WI38 (cell line): ENCODE results near the gene CCDC188.
A peak's percentile ranks its signal among the peaks of the same experiment; 100 is the strongest.

Source experiments
- H3K4me3 ChIP-seq: 2 replicates; pipeline ENCODE4 v1.5.1; 2011; ENCODE audit warnings: low read depth, mild to moderate bottlenecking, control low read depth, low read length
- CTCF ChIP-seq: IDR thresholded peaks from 2 replicates; pipeline ENCODE4 v1.5.1; 2012; ENCODE audit warnings: low read depth, mild to moderate bottlenecking, control low read depth, low read length

Gene CCDC188

GRCh38 chr22:20135265-20135664 is 15.6 kb downstream of the CCDC188 start:
- H3K4me3 ChIP-seq, result no peak overlapping the region
- no peak for TF ChIP-seq CTCF

- no peak for TF ChIP-seq CTCF
- no peak overlapping the region for H3K4me3 ChIP-seq
These were observed 16.8 kb downstream of the CCDC188 start for GRCh38 chr22:20133930-20134549.

- TF ChIP-seq CTCF, result no peak
- H3K4me3 ChIP-seq, result peak overlapping the region; percentile 85
These were observed 18.1 kb downstream of the CCDC188 start for GRCh38 chr22:20132686-20133246.

- TF ChIP-seq CTCF, result no peak
These were observed 18.8 kb downstream of the CCDC188 start for GRCh38 chr22:20131859-20132685.

GRCh38 chr22:20131597-20131858 is 19.3 kb downstream of the CCDC188 start, which contains the start of gene ZDHHC8:
ZDHHC8 (plus strand) TSS chr22:20131804; CDS start chr22:20131948, 144 bp downstream.
- no peak for TF ChIP-seq CTCF
- peak within 1 kb of the TSS; percentile 85 for H3K4me3 ChIP-seq

More at GRCh38 chr22:20131859-20132685, 18.8 kb downstream of the CCDC188 start:
- peak overlapping the region; percentile 85 for H3K4me3 ChIP-seq

GRCh38 chr22:20130731-20131596 is 19.9 kb downstream of the CCDC188 start:
- peak overlapping the region; percentile 82 for H3K4me3 ChIP-seq
- TF ChIP-seq CTCF, result no peak
